DMS 273 treated with DMSO at 0.1 percent for 48 hours (cell line): ENCODE data around the gene CDK4.
"Not testable (repeated sequence)": the region's sequence is repeated elsewhere in the genome, so short reads cannot be mapped to it uniquely, and the experiment has no call there.

Experiments
- DNase-seq: peaks from one replicate; lab custom pipeline; 2025; lab: John Stamatoyannopoulos, UW

The CDK4 gene

GRCh38 chr12:57724936-57725740 lies 27.0 kb downstream of the CDK4 start:
- DNase-seq, result no peak

- DNase-seq, result no peak
Observed at GRCh38 chr12:57724003-57724935, 27.8 kb downstream of the CDK4 start.

- no peak for DNase-seq
Observed at GRCh38 chr12:57723630-57723962, 28.5 kb downstream of the CDK4 start.

GRCh38 chr12:57722716-57723629 lies 29.1 kb downstream of the CDK4 start:
- DNase-seq, result peak; percentile 27

- DNase-seq, result not testable (repeated sequence)
Observed at GRCh38 chr12:57721846-57722608, 30.1 kb downstream of the CDK4 start.

- DNase-seq, result no peak
Observed at GRCh38 chr12:57720606-57721595, 31.2 kb downstream of the CDK4 start.

- DNase-seq, result no peak
Observed at GRCh38 chr12:57719777-57720605, 32.1 kb downstream of the CDK4 start.

GRCh38 chr12:57718641-57719528 lies 33.2 kb downstream of the CDK4 start:
- no peak for DNase-seq

- no peak for DNase-seq
Observed at GRCh38 chr12:57717846-57718640, 34.1 kb downstream of the CDK4 start.

- DNase-seq, result no peak
Observed at GRCh38 chr12:57717131-57717530, 35.0 kb downstream of the CDK4 start.

- DNase-seq, result no peak
Observed at GRCh38 chr12:57716305-57716704, 35.8 kb downstream of the CDK4 start.

- no peak for DNase-seq
Observed at GRCh38 chr12:57715786-57716185, 36.3 kb downstream of the CDK4 start.

- DNase-seq, result not testable (repeated sequence)
Observed at GRCh38 chr12:57715036-57715748, 36.9 kb downstream of the CDK4 start.

GRCh38 chr12:57713209-57713608 lies 38.9 kb downstream of the CDK4 start:
- DNase-seq, result no peak

- DNase-seq, result no peak
Observed at GRCh38 chr12:57712701-57713100, 39.4 kb downstream of the CDK4 start.

- no peak for DNase-seq
Observed at GRCh38 chr12:57708296-57708695, 43.8 kb downstream of the CDK4 start.

- no peak for DNase-seq
Observed at GRCh38 chr12:57707250-57707649, 44.9 kb downstream of the CDK4 start.
